BLaER1 (cell line): ENCODE measurements around the gene SNAPC4.

Experiments used
- H3K27ac ChIP-seq: shearing (Covaris generic); formaldehyde crosslinking; 2 replicates; pipeline ENCODE4 v1.8.1; 2022
- H3K27me3 ChIP-seq: shearing (Covaris generic); formaldehyde crosslinking; 2 replicates; pipeline ENCODE4 v1.8.1; 2022
- H3K36me3 ChIP-seq: shearing (Covaris generic); formaldehyde crosslinking; 2 replicates; pipeline ENCODE4 v1.8.1; 2022
- H3K4me1 ChIP-seq: shearing (Covaris generic); formaldehyde crosslinking; 2 replicates; pipeline ENCODE4 v1.8.1; 2022
- H3K4me2 ChIP-seq: shearing (Covaris generic); formaldehyde crosslinking; 2 replicates; pipeline ENCODE4 v1.8.1; 2022
- H3K4me3 ChIP-seq: shearing (Covaris generic); formaldehyde crosslinking; 2 replicates; pipeline ENCODE4 v1.8.1; 2022
- H3K9ac ChIP-seq: shearing (Covaris generic); formaldehyde crosslinking; 2 replicates; pipeline ENCODE4 v1.8.1; 2022
- H3K9me3 ChIP-seq: shearing (Covaris generic); formaldehyde crosslinking; 2 replicates; pipeline ENCODE4 v1.8.1; 2022
- H4K20me1 ChIP-seq: shearing (Covaris generic); formaldehyde crosslinking; 2 replicates; pipeline ENCODE4 v1.8.1; 2022
- Cebpa-rat ChIP-seq: shearing (Covaris generic); IDR thresholded peaks from 2 replicates; pipeline ENCODE4 v1.8.1; 2022

SNAPC4 gene

GRCh38 chr9:136424750-136425362 is 24.9 kb upstream of the SNAPC4 start:
- no peaks in the 10 kb centered on the region for H3K9me3 ChIP-seq
- peaks cover 26% of the 10 kb centered on the region for H3K4me1 ChIP-seq
- no peak for TF ChIP-seq Cebpa-rat
- H3K4me2 ChIP-seq = no peak overlapping the region
- no peak overlapping the region; the same call in 1 of the 2 replicates for H3K27ac ChIP-seq
- H3K27me3 ChIP-seq = no peaks in the 10 kb centered on the region
- peaks cover 96% of the 10 kb centered on the region for H3K36me3 ChIP-seq
- H3K9ac ChIP-seq = no peak overlapping the region
- H3K4me3 ChIP-seq = no peak overlapping the region
- H4K20me1 ChIP-seq = peaks cover 29% of the 10 kb centered on the region

DNA sequence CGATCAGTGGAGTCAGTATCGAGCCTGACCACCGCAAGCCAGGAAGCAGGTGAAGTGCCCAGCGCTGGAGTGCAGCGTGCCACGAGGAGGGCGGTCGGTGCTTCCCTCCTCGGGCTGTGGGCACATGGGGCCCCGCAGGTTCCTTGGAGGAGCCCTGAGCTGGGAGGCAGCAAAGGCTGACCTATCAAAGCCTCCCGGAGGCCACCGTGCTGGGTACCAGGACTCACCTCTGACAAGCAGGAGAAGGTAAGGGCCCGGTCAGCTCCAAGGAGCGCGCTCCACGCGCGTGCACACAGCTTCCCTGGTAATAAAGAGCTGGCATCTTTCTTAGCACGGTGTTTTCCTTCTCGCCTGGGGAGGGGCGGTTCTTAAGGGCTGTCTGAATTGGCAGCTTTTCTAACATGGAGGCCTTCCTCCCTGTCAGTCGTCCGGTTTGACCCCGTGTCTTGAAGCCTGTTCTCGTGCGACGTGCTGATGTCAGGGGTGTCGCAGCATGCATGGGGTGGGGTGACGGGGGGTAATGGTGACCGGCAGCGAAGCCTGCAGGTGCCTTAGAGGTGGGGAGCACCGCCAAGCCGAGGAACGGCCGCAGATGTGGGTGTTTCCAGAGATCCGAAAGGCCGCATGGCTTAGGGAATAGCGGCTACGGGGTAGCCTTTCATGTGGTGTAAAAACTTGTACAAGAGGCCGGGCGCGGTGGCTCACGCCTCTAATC is 23.6 kb upstream of the SNAPC4 start:
- H3K9me3 ChIP-seq = no peaks in the 10 kb centered on the region
- H3K4me3 ChIP-seq = no peak overlapping the region
- H4K20me1 ChIP-seq = peaks cover 18% of the 10 kb centered on the region; the same call in 1 of the 2 replicates
- H3K9ac ChIP-seq = no peak overlapping the region
- H3K36me3 ChIP-seq = peaks cover 96% of the 10 kb centered on the region
- peaks cover 27% of the 10 kb centered on the region for H3K4me1 ChIP-seq
- no peak overlapping the region for H3K27ac ChIP-seq
- no peak for TF ChIP-seq Cebpa-rat
- no peaks in the 10 kb centered on the region for H3K27me3 ChIP-seq
- H3K4me2 ChIP-seq = no peak overlapping the region

DNA sequence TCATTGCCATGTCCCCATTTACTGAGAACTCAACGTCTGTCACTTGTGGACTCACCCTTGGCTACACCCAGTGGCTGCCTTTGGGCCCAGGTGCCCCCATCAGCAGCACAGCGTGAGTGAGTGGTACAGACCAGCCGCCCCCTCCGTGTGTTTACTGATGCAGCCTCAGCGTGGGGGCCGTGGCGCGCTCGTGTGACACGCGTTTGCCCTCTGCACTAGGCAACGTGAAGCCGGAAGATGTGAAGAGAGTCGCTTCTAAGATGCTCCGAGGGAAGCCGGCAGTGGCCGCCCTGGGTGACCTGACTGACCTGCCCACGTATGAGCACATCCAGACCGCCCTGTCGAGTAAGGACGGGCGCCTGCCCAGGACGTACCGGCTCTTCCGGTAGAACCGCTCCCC is 22.9 kb upstream of the SNAPC4 start:
- Histone ChIP-seq H3K4me2 (no peak overlapping the region), H3K4me3 (no peak overlapping the region), H3K36me3 (peaks cover 96% of the 10 kb centered on the region), H3K27ac (no peak overlapping the region), H4K20me1 (peaks cover 18% of the 10 kb centered on the region; the same call in 1 of the 2 replicates), H3K4me1 (peaks cover 27% of the 10 kb centered on the region), H3K9ac (no peak overlapping the region), H3K27me3 (no peaks in the 10 kb centered on the region), H3K9me3 (no peaks in the 10 kb centered on the region)
- no peak for TF ChIP-seq Cebpa-rat

- Histone ChIP-seq H4K20me1 (peaks cover 23% of the 10 kb centered on the region), H3K4me2 (peak overlapping the region; percentile 83), H3K36me3 (peaks cover 96% of the 10 kb centered on the region), H3K4me1 (peaks cover 27% of the 10 kb centered on the region), H3K4me3 (no peak overlapping the region), H3K27me3 (no peaks in the 10 kb centered on the region), H3K9me3 (no peaks in the 10 kb centered on the region), H3K27ac (peak overlapping the region; percentile 78), H3K9ac (peak overlapping the region; percentile 49; the same call in 1 of the 2 replicates)
- no peak for TF ChIP-seq Cebpa-rat
These were observed 21.8 kb upstream of the SNAPC4 start for GRCh38 chr9:136421791-136422190.

DNA sequence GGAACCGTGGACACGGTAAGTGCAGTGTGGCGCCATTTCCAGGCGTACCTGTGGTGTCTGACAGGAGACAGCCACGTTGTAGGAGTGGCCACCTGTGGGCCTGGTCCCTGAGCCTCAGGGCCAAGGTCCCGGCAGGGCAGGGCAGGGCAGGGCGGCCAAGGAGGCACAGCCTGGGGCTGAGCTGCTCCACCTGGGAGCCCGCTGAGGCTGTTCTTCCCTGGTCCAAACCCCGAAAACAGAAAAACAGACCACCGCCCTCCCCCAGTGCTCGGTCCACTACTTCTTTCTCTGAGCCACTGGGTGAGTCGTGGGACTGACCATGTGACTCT is 19.1 kb upstream of the SNAPC4 start:
- H3K9me3 ChIP-seq = no peaks in the 10 kb centered on the region
- no peaks in the 10 kb centered on the region for H3K27me3 ChIP-seq
- peaks cover 27% of the 10 kb centered on the region for H3K4me1 ChIP-seq
- H3K4me3 ChIP-seq = no peak overlapping the region
- H3K36me3 ChIP-seq = peaks cover 96% of the 10 kb centered on the region
- H3K9ac ChIP-seq = no peak overlapping the region
- no peak overlapping the region for H3K4me2 ChIP-seq
- no peak for TF ChIP-seq Cebpa-rat
- no peak overlapping the region for H3K27ac ChIP-seq
- H4K20me1 ChIP-seq = peaks cover 38% of the 10 kb centered on the region

DNA sequence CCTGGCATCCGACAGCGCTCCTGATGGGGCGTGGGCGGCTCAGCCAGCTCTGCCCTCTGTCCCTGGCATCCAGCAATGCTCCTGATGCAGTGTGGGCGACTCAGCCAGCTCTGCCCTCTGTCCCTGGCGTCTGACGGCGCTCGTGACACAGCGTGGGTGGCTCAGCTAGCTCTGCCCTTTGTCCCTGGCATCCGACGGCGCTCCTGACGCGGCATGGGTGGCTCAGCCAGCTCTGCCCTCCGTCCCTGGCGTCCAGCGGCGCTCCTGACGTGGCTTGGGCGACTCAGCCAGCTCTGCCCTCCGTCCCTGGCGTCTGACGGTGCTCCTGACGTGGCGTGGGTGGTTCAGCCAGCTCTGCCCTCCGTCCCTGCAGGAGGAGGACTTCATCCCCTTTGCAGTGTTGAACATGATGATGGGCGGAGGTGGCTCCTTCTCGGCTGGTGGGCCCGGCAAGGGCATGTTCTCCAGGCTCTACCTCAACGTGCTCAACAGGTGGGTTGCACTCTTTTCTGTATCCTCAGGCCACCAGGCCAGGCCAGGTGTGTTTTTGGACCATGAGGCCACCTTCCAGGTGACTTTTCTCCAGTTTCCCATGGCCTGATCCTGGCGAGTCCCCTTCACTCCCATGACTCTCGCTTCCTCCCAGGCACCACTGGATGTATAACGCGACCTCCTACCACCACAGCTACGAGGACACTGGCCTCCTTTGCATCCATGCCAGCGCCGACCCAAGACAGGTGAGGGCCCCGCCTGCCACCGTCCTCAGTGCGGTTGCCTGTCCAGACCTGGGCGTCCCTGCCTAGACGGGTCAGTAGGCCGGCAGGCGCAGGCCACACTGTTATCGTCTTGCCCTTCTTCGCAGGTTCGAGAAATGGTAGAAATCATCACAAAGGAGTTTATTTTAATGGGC is 18.5 kb upstream of the SNAPC4 start:
- Histone ChIP-seq H3K4me3 (no peak overlapping the region), H3K27me3 (no peaks in the 10 kb centered on the region), H3K27ac (no peak overlapping the region), H4K20me1 (peaks cover 44% of the 10 kb centered on the region), H3K9me3 (no peaks in the 10 kb centered on the region), H3K4me2 (no peak overlapping the region), H3K4me1 (peaks cover 27% of the 10 kb centered on the region), H3K36me3 (peaks cover 96% of the 10 kb centered on the region), H3K9ac (no peak overlapping the region)
- TF ChIP-seq Cebpa-rat = no peak

GRCh38 chr9:136416914-136417313 is 16.9 kb upstream of the SNAPC4 start:
- Histone ChIP-seq H3K27me3 (no peaks in the 10 kb centered on the region), H3K9me3 (no peaks in the 10 kb centered on the region), H3K4me2 (no peak overlapping the region), H3K4me1 (peaks cover 26% of the 10 kb centered on the region), H3K27ac (no peak overlapping the region), H3K4me3 (no peak overlapping the region), H3K36me3 (peaks cover 94% of the 10 kb centered on the region), H3K9ac (no peak overlapping the region), H4K20me1 (peaks cover 54% of the 10 kb centered on the region)
- TF ChIP-seq Cebpa-rat = no peak

DNA sequence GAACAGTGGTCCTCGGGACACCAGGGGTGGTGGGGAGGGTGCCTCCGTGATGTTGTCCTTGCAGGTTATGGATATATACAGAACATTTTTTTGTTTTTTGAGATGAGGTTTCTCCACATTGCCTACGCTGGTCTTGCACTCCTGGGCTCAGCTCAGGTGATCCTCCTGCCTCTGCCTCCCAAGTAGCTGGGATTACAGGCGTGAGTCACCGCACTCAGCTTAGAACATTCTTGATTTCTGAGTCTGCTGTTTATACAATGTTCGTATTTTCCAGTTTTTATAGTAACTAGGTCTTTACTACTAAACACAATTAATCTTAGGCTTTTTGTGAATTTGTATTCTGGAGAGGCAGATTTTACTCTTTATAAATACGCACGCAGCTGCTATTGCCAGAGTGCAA is 16.5 kb upstream of the SNAPC4 start:
- Histone ChIP-seq H3K27ac (no peak overlapping the region), H3K4me3 (no peak overlapping the region), H3K4me1 (peaks cover 26% of the 10 kb centered on the region), H3K36me3 (peaks cover 93% of the 10 kb centered on the region), H3K4me2 (no peak overlapping the region), H3K9ac (no peak overlapping the region), H3K9me3 (no peaks in the 10 kb centered on the region), H3K27me3 (no peaks in the 10 kb centered on the region), H4K20me1 (peaks cover 54% of the 10 kb centered on the region)
- TF ChIP-seq Cebpa-rat = no peak

DNA sequence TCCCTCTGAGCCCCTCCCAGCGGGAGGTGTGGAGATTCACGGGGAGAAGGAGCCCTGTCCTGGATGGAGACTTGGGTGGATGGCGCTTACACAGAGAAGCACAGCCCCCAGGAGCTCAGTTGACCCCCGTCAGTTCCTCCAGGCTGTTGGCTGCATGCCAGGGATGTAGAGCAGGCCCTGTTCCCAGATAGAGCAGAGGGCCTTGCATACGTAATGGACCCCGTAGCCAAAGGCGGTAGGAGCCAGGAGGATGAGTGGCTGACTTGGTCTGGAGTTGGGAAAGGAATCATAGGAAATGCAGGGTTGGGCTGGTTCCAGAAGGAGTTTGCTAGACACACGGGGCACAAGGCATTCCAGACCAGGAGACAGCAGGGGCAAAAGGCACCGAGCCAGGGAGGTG is 13.0 kb upstream of the SNAPC4 start:
- H3K4me3 ChIP-seq = no peak overlapping the region
- no peaks in the 10 kb centered on the region for H3K27me3 ChIP-seq
- H4K20me1 ChIP-seq = peaks cover 62% of the 10 kb centered on the region
- H3K27ac ChIP-seq = no peak overlapping the region
- peaks cover 34% of the 10 kb centered on the region for H3K4me1 ChIP-seq
- no peak for TF ChIP-seq Cebpa-rat
- H3K4me2 ChIP-seq = no peak overlapping the region
- H3K9ac ChIP-seq = no peak overlapping the region
- H3K36me3 ChIP-seq = peaks cover 63% of the 10 kb centered on the region
- H3K9me3 ChIP-seq = no peaks in the 10 kb centered on the region

GRCh38 chr9:136411378-136411777 is 11.4 kb upstream of the SNAPC4 start:
- TF ChIP-seq Cebpa-rat = no peak
- H4K20me1 ChIP-seq = peaks cover 55% of the 10 kb centered on the region
- peaks cover 40% of the 10 kb centered on the region for H3K4me1 ChIP-seq
- H3K4me2 ChIP-seq = peak overlapping the region; percentile 91
- H3K27me3 ChIP-seq = no peaks in the 10 kb centered on the region
- H3K9me3 ChIP-seq = no peaks in the 10 kb centered on the region
- peak overlapping the region; percentile 100 for H3K4me3 ChIP-seq
- peak overlapping the region; percentile 97 for H3K9ac ChIP-seq
- peak overlapping the region; percentile 96 for H3K27ac ChIP-seq
- peaks cover 63% of the 10 kb centered on the region for H3K36me3 ChIP-seq
